H9 (cell line): ENCODE results near the gene CDK17. TPM values are rescaled to one million over a fixed set of nuclear protein-coding genes. Genes with fewer than 3 reads are reported as not detected.
A peak's percentile ranks its signal among the peaks of the same experiment; 100 is the strongest.

ENCODE experiments used
- DNase-seq: peaks from one replicate; pipeline ENCODE4 v3.0.0-alpha.2; 2017
- H2AFZ ChIP-seq: one replicate; pipeline ENCODE4 v1.6.1; 2013; ENCODE audit warnings: mild to moderate bottlenecking, low read length, control low read depth, moderate library complexity
- H2AK5ac ChIP-seq: 2 replicates; pipeline ENCODE4 v1.6.1; 2013; ENCODE audit warnings: low read length, control low read depth, mixed read lengths; ENCODE audit not compliant: insufficient read length
- H2BK120ac ChIP-seq: one replicate; pipeline ENCODE4 v1.6.1; 2013; ENCODE audit warnings: low read depth, mild to moderate bottlenecking, low read length, control low read depth, inconsistent platforms; ENCODE audit not compliant: poor library complexity, severe bottlenecking
- H2BK12ac ChIP-seq: 2 replicates; pipeline ENCODE4 v1.6.1; 2013; ENCODE audit warnings: low read length, control low read depth, mixed read lengths, low read depth; ENCODE audit not compliant: insufficient read length
- H2BK15ac ChIP-seq: 2 replicates; pipeline ENCODE4 v1.6.1; 2013; ENCODE audit warnings: low read depth, low read length, control low read depth
- H2BK20ac ChIP-seq: one replicate; pipeline ENCODE4 v1.6.1; 2013; ENCODE audit warnings: low read depth, mild to moderate bottlenecking, low read length, control low read depth, inconsistent platforms; ENCODE audit not compliant: poor library complexity, severe bottlenecking
- H2BK5ac ChIP-seq: 2 replicates; pipeline ENCODE4 v1.6.1; 2013; ENCODE audit warnings: low read length, control low read depth, mixed read lengths; ENCODE audit not compliant: insufficient read length
- H3K14ac ChIP-seq: 2 replicates; pipeline ENCODE4 v1.6.1; 2013; ENCODE audit warnings: low read length, control low read depth; ENCODE audit not compliant: insufficient read depth
- H3K18ac ChIP-seq: 2 replicates; pipeline ENCODE4 v1.6.1; 2013; ENCODE audit warnings: low read depth, mild to moderate bottlenecking, mixed read lengths, low read length, control low read depth; ENCODE audit not compliant: insufficient read length
- H3K23ac ChIP-seq: 2 replicates; pipeline ENCODE4 v1.6.1; 2013; ENCODE audit warnings: low read length, control low read depth, mixed read lengths, low read depth; ENCODE audit not compliant: insufficient read length
- H3K23me2 ChIP-seq: 2 replicates; pipeline ENCODE4 v1.6.1; 2013; ENCODE audit warnings: low read depth, mild to moderate bottlenecking, mixed read lengths, low read length, control low read depth; ENCODE audit not compliant: insufficient read length, poor library complexity, severe bottlenecking
- H3K27ac ChIP-seq: 2 replicates; pipeline ENCODE4 v1.5.1; 2013; ENCODE audit warnings: low read length, control low read depth, mixed read lengths, low read depth; ENCODE audit not compliant: insufficient read length
- H3K27me3 ChIP-seq: 2 replicates; pipeline ENCODE4 v1.6.1; 2013; ENCODE audit warnings: low read length, control low read depth, inconsistent platforms; ENCODE audit not compliant: insufficient read depth
- H3K4ac ChIP-seq: 2 replicates; pipeline ENCODE4 v1.6.1; 2013; ENCODE audit warnings: low read depth, mild to moderate bottlenecking, control low read depth, inconsistent platforms, low read length, moderate library complexity
- H3K4me1 ChIP-seq: 2 replicates; pipeline ENCODE4 v1.6.1; 2013; ENCODE audit warnings: low read length, control low read depth, inconsistent platforms; ENCODE audit not compliant: insufficient read depth
- H3K4me2 ChIP-seq: 2 replicates; pipeline ENCODE4 v1.6.1; 2013; ENCODE audit warnings: low read length, control low read depth, mixed read lengths; ENCODE audit not compliant: insufficient read length, insufficient read depth
- H3K56ac ChIP-seq: 2 replicates; pipeline ENCODE4 v1.6.1; 2013; ENCODE audit warnings: low read depth, mild to moderate bottlenecking, mixed read lengths, low read length, control low read depth; ENCODE audit not compliant: insufficient read length
- H3K79me1 ChIP-seq: 2 replicates; pipeline ENCODE4 v1.6.1; 2013; ENCODE audit warnings: low read depth, mild to moderate bottlenecking, moderate library complexity, low read length, control low read depth, inconsistent platforms; ENCODE audit not compliant: insufficient read depth, poor library complexity, severe bottlenecking
- H3K79me2 ChIP-seq: 2 replicates; pipeline ENCODE4 v1.6.1; 2013; ENCODE audit warnings: low read length, control low read depth, inconsistent platforms; ENCODE audit not compliant: insufficient read depth
- H3K9ac ChIP-seq: 2 replicates; pipeline ENCODE4 v1.6.1; 2013; ENCODE audit warnings: low read length, control low read depth, mixed read lengths; ENCODE audit not compliant: insufficient read length; ENCODE audit errors: extremely low read depth
- H3K9me3 ChIP-seq: one replicate; pipeline ENCODE4 v1.6.1; 2013; ENCODE audit warnings: low read depth, low read length, inconsistent platforms; ENCODE audit not compliant: control insufficient read depth
- H3T11ph ChIP-seq: one replicate; pipeline ENCODE4 v1.6.1; 2013; ENCODE audit warnings: mild to moderate bottlenecking, low read length, control low read depth, inconsistent platforms
- H4K20me1 ChIP-seq: one replicate; pipeline ENCODE4 v1.6.1; 2013; ENCODE audit not compliant: control insufficient read depth, insufficient read length, insufficient read depth
- H4K5ac ChIP-seq: 2 replicates; pipeline ENCODE4 v1.6.1; 2013; ENCODE audit warnings: low read depth, mild to moderate bottlenecking, mixed read lengths, low read length, control low read depth; ENCODE audit not compliant: insufficient read length
- H4K8ac ChIP-seq: replicated peaks from 2 replicates; pipeline ENCODE4 v1.6.1; 2013; ENCODE audit warnings: low read length, control low read depth, mixed read lengths, low read depth; ENCODE audit not compliant: insufficient read length
- H4K91ac ChIP-seq: 2 replicates; pipeline ENCODE4 v1.6.1; 2013; ENCODE audit warnings: low read depth, mild to moderate bottlenecking, moderate library complexity, mixed read lengths, low read length, control low read depth; ENCODE audit not compliant: insufficient read length
- H3K27ac Mint-ChIP-seq, 3 experiments: 2 replicates in 2 of 3; 3 replicates in 1 of 3; pipeline ENCODE4 v1.8.0; 2020 to 2021; ENCODE audit warnings: mixed read lengths in 3 of 3, mild to moderate bottlenecking in 1 of 3, moderate library complexity in 1 of 3
- H3K27me3 Mint-ChIP-seq: 2 replicates; pipeline ENCODE4 v1.8.0; 2021; ENCODE audit warnings: low read depth, mild to moderate bottlenecking, moderate library complexity, mixed read lengths
- H3K36me3 Mint-ChIP-seq, 3 experiments: 2 replicates in 2 of 3; 3 replicates in 1 of 3; pipeline ENCODE4 v1.8.0; 2020 to 2021; ENCODE audit warnings: low read depth in 3 of 3, mixed read lengths in 3 of 3; ENCODE audit not compliant: insufficient read depth in 1 of 3
- H3K4me1 Mint-ChIP-seq, 2 experiments: 2 replicates each; pipeline ENCODE4 v1.8.0; 2020; ENCODE audit warnings: mixed read lengths in 2 of 2
- H3K4me3 Mint-ChIP-seq, 2 experiments: 2 replicates in 1 of 2; 3 replicates in 1 of 2; pipeline ENCODE4 v1.8.0; 2020 to 2021; ENCODE audit warnings: mild to moderate bottlenecking in 2 of 2, mixed read lengths in 2 of 2, moderate library complexity in 1 of 2
- H3K9me3 Mint-ChIP-seq, 2 experiments: 2 replicates in 1 of 2; 3 replicates in 1 of 2; pipeline ENCODE4 v1.8.0; 2020; ENCODE audit warnings: mild to moderate bottlenecking in 2 of 2, mixed read lengths in 2 of 2, moderate library complexity in 1 of 2
- CTCF ChIP-seq: fragments of 200-600 bp; sonication (generic); conservative IDR thresholded peaks from 3 replicates; pipeline ENCODE4 v1.8.0; 2021; ENCODE audit warnings: antibody characterized with exemption, mild to moderate bottlenecking
- WGBS: extraction: QIAGEN DNeasy Blood & Tissue Kit; methylation state at CpG from one replicate; pipeline ENCODE4 v1.1.7; 2013; ENCODE audit warnings: missing lambda C conversion rate, low lambda C conversion rate, mixed read lengths; ENCODE audit not compliant: insufficient read length; ENCODE audit errors: extremely low coverage; 5-methylcytosine and 5-hydroxymethylcytosine counted together
- total RNA-seq: library from RNA; stranded (reverse); gene quantifications from 2 replicates; pipeline ENCODE4 v1.2.1, GENCODE V29; 2021

CDK17 gene
- total RNA-seq, 1 experiment from 2014 or later, result 28.8 TPM

GRCh38 chr12:96442906-96443305 is 42.7 kb upstream of the CDK17 start:
- Mint-ChIP-seq H3K4me3 (no peak overlapping the region), H3K27me3 (no peaks in the 10 kb centered on the region), H3K27ac (peak overlapping the region in 1 of 3 experiments; percentile 84; a peak in 1 of 7 replicates), H3K4me1 (no peaks in the 10 kb centered on the region), H3K9me3 (no peaks in the 10 kb centered on the region), H3K36me3 (no peaks in the 10 kb centered on the region)
- no peak for TF ChIP-seq CTCF
- no CpG with 5 or more reads among the region's 3 CpGs for WGBS
- Histone ChIP-seq H2AK5ac (no peak overlapping the region), H3K14ac (no peak overlapping the region), H3K79me1 (no peaks in the 10 kb centered on the region), H3K4me1 (no peaks in the 10 kb centered on the region), H4K5ac (no peak overlapping the region), H3K79me2 (no peaks in the 10 kb centered on the region), H2BK120ac (no peak overlapping the region), H4K20me1 (no peaks in the 10 kb centered on the region), H2BK20ac (no peak overlapping the region), H3K18ac (no peak overlapping the region), H3K23ac (no peak overlapping the region), H2AFZ (no peak overlapping the region), H3K23me2 (no peaks in the 10 kb centered on the region), H2BK5ac (no peak overlapping the region), H3K27ac (no peak overlapping the region), H4K91ac (no peak overlapping the region), H3K4ac (no peak overlapping the region), H2BK12ac (no peak overlapping the region), H3T11ph (no peak overlapping the region), H3K9ac (no peak overlapping the region), H4K8ac (no peak overlapping the region), H3K56ac (no peak overlapping the region), H2BK15ac (no peak overlapping the region), H3K4me2 (no peak overlapping the region), H3K27me3 (no peaks in the 10 kb centered on the region), H3K9me3 (no peaks in the 10 kb centered on the region)
- no peak for DNase-seq
